Panc1 (cell line): Measurements from ENCODE around the gene DPP8.

ENCODE experiments used
- CTCF ChIP-seq: fragments of 450-650 bp; IDR thresholded peaks from 2 replicates; pipeline ENCODE4 v1.5.1; 2017; ENCODE audit warnings: mild to moderate bottlenecking
- POLR2AphosphoS5 ChIP-seq: IDR thresholded peaks from 2 replicates; pipeline ENCODE4 v1.6.1; 2012; ENCODE audit warnings: mild to moderate bottlenecking, low read depth, low read length, moderate library complexity
- REST ChIP-seq, 2 experiments: IDR thresholded peaks; 2 replicates each; pipeline ENCODE4 v1.6.1; 2011 to 2012; ENCODE audit warnings: low read depth in 2 of 2, control low read depth in 1 of 2, low read length in 1 of 2, mild to moderate bottlenecking in 1 of 2, moderate library complexity in 1 of 2; ENCODE audit not compliant: insufficient read depth in 1 of 2
- SIN3A ChIP-seq: IDR thresholded peaks from 2 replicates; pipeline ENCODE4 v1.6.1; 2012; ENCODE audit warnings: low read depth, mild to moderate bottlenecking, low read length, moderate library complexity, borderline replicate concordance; ENCODE audit not compliant: insufficient read depth

DNA sequence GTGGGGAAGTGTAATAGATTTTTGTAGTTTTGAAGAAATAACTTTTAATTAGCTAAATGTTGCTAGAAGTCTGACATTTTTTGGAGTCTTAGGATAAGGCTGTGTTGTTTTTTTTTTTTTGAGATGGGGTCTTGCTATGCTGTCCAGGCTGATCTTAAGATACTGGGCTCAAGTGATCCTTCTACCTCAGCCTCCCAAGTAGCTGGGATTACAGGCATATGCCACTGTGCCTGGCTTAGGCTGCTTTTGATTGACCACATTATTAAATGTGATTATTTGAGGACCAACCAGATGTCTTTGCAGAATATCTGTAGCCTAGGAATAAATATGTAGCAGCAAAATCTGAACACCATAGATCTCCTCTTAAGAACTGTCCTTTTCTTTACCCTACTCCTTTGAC lies 42.5 kb upstream of the DPP8 start:
- TF ChIP-seq CTCF (no peak), SIN3A (no peak), POLR2AphosphoS5 (no peak), REST (IDR thresholded peaks at IDR 0.05; ENCODE audit: insufficient read depth in 1 of 2, low read depth in 2 of 2, low read length in 1 of 2) (no peak)
